ENCODE results near the gene GSDMA.

Gene GSDMA

GRCh38 chr17:39960524-39961041 lies 2.2 kb upstream of the GSDMA start:
- DNase-seq (ENCODE audit: low read depth), result no peak

- DNase-seq (ENCODE audit: low read depth), result no peak
Observed at GRCh38 chr17:39963829-39964228, 1.0 kb downstream of the GSDMA start.

- DNase-seq (ENCODE audit: low read depth), result no peak
Observed at GRCh38 chr17:39965017-39965699, 2.4 kb downstream of the GSDMA start.

- DNase-seq (ENCODE audit: low read depth), result no peak
Observed at GRCh38 chr17:39966771-39967170, 4.0 kb downstream of the GSDMA start.

- DNase-seq (ENCODE audit: low read depth), result no peak
Observed at GRCh38 chr17:39968761-39969160, 6.0 kb downstream of the GSDMA start.

GRCh38 chr17:39969375-39969774 lies 6.6 kb downstream of the GSDMA start:
- DNase-seq (ENCODE audit: low read depth), result no peak

GRCh38 chr17:39970157-39970692 lies 7.4 kb downstream of the GSDMA start:
- DNase-seq (ENCODE audit: low read depth), result no peak

- DNase-seq (ENCODE audit: low read depth), result no peak
Observed at GRCh38 chr17:39971076-39971603, 8.3 kb downstream of the GSDMA start.

GRCh38 chr17:39972271-39972670 lies 9.5 kb downstream of the GSDMA start:
- DNase-seq (ENCODE audit: low read depth), result no peak

- no peak for DNase-seq (ENCODE audit: low read depth)
Observed at GRCh38 chr17:39973496-39973895, 10.7 kb downstream of the GSDMA start.

- DNase-seq (ENCODE audit: low read depth), result no peak
Observed at GRCh38 chr17:39974433-39974832, 11.6 kb downstream of the GSDMA start.

- no peak for DNase-seq (ENCODE audit: low read depth)
Observed at GRCh38 chr17:39975801-39976200, 13.0 kb downstream of the GSDMA start.

GRCh38 chr17:39979016-39979670 lies 16.3 kb downstream of the GSDMA start:
- no peak for DNase-seq (ENCODE audit: low read depth)

- DNase-seq (ENCODE audit: low read depth), result no peak
Observed at GRCh38 chr17:39979893-39980350, 17.1 kb downstream of the GSDMA start.

GRCh38 chr17:39980351-39981206 lies 17.8 kb downstream of the GSDMA start, which contains the start of gene PSMD3:
Gene PSMD3 (plus strand): TSS chr17:39980807. CDS start chr17:39980971, 164 bp downstream.
- peak; percentile 97 for DNase-seq (ENCODE audit: low read depth)

- DNase-seq (ENCODE audit: low read depth), result no peak
Observed at GRCh38 chr17:39981207-39981741, 18.5 kb downstream of the GSDMA start.

- DNase-seq (ENCODE audit: low read depth), result no peak
Observed at GRCh38 chr17:39981766-39982375, 19.1 kb downstream of the GSDMA start.

GRCh38 chr17:39988206-39988810 lies 25.5 kb downstream of the GSDMA start:
- DNase-seq (ENCODE audit: low read depth), result no peak

- no peak for DNase-seq (ENCODE audit: low read depth)
Observed at GRCh38 chr17:39994448-39994847, 31.6 kb downstream of the GSDMA start.

- no peak for DNase-seq (ENCODE audit: low read depth)
Observed at GRCh38 chr17:39995438-39995837, 32.6 kb downstream of the GSDMA start.

GRCh38 chr17:39996162-39996561 lies 33.4 kb downstream of the GSDMA start:
- DNase-seq (ENCODE audit: low read depth), result no peak
